NK-92 (cell line): ENCODE results near the gene NRXN3.

Experiments
- DNase-seq: peaks from one replicate; lab custom pipeline; 2025; ENCODE audit not compliant: unreplicated experiment; lab: John Stamatoyannopoulos, UW

NRXN3 gene

DNA sequence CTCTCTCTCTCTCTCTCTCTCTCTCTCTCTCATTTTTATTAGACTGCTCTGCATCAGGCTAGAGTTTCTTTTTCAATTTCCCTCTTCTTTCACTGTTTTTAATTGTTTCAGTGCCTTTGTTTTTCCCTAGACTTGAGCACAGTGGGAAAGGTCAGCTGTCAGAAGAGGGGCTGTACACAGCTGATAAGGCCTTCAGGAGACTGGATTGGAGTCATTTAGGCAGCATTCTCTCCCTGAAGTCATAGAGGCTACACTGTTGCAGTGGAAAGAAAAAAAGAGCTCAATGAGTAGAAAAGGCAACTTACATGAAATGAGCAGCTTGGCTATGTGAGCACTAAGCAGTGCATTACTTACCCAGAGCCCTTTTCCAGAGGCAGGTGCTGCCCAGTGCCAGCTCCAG lies 456.9 kb downstream of the NRXN3 start:
- no peak for DNase-seq

DNA sequence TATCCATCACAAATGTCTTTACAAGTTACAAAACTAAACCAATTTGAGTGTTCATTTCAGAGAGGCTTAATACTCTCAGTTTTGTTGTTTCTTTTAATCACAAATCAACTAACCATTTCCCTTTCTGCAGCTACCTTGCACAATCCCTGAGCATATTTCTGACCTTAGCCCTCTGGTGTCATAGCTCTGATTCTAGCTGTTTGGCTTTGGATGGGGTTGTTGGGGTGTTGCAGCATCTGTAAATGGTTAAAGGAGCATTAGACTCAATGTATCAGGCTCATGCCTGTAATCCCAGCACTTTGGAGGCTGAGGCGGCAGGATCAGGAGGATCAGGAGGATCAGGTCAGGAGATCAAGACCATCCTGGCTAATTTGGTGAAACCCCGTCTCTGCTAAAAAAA lies 461.4 kb downstream of the NRXN3 start:
- no peak for DNase-seq

DNA sequence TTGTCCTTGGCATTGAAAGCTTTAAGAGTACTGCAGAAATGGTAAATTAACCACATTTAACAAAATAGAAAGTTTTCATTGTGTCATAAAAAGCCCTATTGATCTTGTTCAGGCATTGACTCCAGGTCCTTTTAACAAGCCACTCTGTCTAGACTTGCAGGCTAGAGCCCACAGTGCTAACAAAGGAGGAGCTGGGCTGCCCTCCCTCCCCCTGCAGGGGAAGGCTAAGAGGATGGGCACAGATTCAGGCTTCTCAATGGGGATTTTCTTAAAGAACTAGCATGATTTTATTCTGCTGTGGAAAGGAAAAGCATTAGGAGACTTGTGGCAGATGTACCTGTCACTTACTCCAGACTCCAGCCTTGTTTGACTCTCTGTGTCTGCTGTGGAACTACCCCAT lies 463.6 kb downstream of the NRXN3 start:
- DNase-seq = no peak

DNA sequence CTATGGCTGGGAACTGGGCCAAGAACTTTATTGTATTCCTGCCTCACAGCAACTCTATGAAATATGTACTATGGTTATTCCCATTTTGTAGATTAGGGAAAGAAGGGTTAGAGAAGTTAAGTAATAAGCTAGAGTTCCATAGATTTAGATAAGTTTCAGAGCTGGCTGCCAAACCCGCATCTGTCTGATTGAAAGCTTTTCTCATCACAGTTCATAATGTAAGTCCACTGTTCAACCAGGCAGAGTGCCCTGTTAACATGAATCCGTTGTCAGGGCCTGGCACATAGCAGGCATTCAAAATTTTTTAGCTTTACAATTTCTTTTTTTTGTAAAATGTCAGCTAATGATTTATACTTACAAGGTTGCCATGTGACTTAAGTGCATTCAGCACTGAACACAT lies 467.3 kb downstream of the NRXN3 start:
- DNase-seq = no peak

DNA sequence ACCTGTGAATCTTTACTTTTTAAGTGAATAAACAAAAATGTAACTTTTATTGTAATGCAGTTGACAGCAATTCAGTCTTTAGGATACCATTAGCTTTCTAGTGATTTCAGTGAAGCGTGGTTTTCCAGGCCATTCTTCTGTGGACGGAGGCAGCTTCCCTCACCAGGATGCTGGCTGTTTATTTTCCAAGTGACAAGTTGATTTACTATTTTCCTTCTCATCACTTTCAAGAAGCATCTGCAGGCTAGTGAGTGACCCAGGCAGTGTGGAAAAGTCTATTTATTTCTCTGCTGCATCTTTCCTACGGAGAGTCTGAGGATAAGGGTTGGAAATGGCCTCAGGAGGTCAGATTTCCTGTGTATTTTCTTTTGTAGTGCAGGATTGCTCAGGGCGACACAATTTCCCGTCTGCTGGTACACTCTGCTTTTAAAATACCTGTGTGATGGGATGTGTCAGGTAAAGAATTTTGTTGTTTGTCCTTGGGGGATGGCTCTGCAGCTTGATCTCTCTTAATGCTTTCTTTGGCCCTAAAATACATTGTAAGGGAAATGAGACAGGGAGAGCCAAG lies 467.8 kb downstream of the NRXN3 start:
- DNase-seq = no peak

DNA sequence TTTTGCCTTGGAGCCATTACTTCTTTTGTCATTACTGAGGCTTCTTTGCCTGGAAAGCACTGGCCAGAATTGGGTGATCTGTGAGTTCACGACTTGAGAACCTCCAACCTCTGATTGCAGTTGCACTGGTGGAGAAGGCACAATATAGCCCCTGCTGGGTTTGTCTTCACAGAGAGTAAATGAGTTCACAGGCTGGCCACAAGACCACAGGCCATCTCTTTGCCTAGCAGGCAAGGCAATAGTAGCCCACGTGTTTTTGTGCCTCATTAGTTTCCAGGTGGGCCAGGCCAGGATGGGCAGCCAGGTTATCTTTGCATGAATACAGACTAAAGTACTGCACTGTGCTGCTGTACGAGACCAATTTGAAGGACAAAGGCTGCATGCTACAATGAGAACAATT lies 468.8 kb downstream of the NRXN3 start:
- DNase-seq = no peak

DNA sequence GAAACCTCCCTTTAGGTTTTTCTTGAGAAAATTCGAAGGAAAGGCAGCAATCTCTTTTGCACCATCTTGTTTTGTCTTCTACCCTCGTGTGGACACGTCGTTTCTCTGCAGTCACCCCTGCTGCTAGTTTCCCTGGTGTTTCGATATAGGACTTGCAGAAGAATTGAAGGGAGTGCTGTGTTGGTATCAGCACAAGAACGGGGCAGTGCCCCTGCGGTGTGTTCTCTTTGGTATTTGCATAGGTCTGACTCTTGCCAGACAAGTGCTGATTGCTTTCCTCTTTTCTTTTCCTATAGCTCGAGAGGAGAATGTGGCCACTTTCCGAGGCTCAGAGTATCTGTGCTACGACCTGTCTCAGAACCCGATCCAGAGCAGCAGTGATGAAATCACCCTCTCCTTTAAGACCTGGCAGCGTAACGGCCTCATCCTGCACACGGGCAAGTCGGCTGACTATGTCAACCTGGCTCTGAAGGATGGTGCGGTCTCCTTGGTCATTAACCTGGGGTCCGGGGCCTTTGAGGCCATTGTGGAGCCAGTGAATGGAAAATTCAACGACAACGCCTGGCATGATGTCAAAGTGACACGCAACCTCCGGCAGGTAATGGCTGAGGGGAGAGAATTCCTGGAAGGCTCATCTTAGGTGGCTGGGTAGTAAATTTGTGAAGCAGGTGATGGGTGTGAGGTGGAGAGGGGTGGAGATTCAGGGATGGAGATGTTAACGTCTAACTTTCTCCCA lies 474.8 kb downstream of the NRXN3 start:
- DNase-seq = no peak

DNA sequence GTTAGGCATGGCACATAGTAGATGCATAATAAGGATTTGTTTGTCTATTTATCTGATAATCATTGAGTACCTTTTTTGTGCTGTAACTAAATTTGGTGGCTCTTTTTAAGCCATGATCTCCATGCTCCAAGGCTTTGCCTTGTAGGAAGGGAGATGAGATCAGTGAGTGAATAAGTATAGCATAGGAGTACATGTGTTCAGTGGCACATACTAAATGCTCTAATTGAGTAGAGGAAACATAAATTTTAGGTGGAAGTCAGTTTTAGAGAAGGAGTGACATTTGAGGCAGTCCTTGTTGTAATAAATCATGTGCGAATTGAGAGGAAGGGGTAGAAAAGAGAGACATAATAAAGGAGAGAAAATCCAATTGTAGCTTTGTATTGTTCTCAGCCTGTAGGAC lies 482.6 kb downstream of the NRXN3 start:
- DNase-seq = no peak

DNA sequence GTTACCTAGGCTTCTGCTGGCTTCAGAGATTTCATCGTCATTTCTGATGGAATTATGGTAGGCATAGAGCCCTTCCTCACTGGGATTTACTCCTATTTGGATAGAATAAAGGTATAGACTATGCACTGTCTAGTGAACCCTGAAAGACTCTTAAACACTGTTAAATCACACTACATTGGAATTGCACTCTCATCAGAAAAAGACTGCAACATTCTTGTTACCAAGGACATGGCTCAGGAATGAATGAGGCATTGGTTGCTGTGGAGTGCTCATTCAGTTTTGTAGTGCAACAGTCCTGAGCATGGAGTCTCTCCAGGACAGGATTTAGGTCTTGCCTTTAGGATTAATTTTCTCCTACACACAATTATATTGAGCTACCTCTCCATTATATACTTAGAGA lies 483.0 kb downstream of the NRXN3 start:
- no peak for DNase-seq

DNA sequence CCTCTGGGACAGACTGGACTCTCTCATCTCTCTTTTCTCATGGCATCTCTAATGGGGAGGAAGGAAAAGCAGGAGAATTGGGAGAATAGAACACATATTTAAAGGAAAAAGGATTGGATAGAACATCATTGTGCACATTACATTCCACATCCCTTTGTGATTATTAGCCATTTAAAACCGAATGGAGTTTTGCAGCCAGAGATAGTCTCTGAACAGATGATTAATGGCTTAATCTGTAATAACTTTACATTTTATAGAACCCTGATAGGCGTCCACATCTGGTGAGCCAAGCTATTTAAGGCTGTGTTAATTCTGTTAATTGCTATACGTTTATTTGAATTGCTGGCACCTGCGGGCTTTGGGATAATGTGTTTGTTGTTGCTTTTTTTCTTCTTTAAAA lies 487.3 kb downstream of the NRXN3 start:
- no peak for DNase-seq

DNA sequence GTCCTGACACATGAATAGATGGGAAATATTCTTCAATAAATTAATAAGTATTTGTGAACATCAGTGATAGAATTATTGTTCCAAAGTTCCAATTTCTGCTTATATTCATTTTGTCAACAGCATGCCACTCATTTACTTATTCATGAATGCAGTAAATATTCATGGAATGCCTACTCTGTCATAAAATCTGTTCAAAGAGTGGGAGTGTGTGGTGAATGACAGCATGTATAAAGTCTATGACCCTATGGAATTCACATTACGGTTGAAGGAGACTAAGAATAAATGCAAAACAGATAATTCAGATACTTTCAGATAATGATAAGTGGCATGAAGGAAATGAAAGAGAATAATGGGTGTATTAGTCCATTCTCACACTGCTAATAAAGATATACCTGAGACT lies 494.7 kb downstream of the NRXN3 start:
- no peak for DNase-seq

DNA sequence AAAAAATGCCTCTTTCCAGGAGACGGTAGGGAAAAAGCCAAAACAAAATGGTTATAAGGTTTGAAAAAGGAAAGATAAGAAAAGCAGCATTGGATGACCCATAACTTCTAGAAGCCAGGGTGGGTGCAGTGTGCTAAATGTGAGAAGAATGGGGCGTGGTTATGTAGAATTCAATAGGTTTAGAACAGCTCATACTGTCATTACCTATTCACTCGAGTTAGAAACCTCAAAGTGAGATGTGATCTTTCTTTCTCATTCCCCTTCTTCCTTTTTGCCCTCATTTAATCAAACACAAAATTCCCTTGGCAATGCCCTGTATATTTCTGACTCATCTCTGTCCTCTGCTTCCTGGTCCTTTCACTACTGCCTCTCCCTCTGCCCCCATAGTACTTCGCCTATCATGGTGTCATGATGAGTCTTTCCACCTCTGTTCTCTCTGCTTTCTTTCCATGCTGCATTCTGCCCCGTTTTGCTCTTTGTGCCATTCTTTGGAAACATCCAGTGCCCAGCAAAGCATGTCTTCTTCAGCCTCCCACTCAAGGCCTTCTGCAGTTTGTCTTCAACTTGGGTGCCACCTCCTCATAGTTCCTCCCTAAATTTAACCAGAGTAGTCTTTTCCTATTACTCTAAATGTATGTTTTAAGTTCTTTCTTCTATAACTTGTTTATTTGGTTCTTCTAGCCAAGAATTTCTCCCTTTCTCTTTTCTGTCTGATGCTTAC lies 496.3 kb downstream of the NRXN3 start:
- no peak for DNase-seq

DNA sequence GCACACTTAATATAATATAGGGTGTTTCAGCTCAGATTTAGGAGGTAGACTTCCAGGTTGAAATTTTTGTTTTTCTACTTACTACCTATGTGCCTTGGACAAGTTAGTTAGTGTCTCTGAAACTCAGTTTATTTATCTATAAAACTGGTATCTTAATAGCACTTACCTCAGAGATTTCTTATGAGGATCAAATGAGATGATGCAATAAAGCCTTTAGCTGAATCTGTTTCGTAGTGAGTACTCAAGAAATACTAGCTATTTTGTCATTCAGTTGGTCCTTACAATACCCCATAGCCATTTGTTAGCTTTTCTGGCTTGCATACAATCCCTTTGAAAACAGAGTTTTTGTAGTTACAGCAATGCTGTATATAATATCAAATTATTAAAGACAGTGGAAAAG lies 497.0 kb downstream of the NRXN3 start:
- no peak for DNase-seq

DNA sequence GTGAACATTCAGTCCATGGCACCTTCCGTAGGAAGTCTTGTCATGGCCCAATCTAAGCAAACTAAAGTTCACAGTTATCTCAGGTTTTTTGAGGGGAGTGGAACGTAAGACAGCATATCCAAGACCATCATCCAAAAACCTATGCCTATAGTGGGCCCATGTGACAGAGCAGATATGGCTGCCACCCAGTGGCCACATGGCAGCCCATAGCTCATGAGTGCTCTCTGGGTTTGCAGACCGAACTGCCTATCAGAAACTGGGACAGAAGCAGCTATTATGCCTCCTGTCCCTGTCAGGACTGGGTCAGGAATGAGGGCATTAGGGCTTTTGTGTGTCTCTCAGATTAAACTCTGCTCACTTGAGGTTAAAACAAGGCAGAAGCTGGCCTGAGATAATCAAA lies 503.7 kb downstream of the NRXN3 start:
- no peak for DNase-seq

DNA sequence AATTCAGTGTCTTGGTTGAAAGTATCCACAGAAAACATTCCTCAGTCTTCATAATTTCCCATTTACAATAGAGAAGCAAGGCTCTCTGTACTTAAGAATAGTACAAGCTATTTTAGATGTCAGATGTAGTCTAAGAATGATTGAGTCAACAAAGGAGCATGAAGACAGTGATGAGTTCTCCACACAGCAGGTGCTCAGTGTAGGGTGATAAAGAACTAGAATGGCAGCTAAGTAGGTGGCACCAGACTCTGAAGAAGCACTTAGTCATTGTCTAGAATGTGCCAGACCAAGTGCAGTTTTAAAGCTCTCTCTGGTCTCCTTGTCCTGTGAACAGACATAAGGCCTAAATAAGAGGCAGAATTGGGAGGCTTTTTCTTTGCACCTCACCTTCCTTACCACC lies 504.6 kb downstream of the NRXN3 start:
- no peak for DNase-seq

DNA sequence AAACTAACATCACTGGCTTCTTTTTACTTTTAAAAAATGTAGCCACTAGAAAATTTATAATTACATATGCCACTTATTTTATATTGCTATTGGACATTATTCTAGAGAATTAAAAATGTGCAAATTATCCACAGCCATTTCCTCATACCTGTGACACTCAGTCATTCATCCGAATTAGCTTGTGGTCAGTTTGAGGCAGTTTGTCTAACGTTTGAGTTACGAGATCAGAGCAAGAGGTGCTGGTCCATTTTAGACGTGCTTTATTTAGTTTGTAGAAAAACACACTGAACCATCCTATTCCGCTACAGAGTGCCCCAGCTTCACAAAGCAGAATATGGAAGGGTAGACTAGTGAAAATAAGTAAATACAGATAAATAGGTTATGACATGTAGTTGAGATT lies 513.0 kb downstream of the NRXN3 start:
- DNase-seq = no peak

DNA sequence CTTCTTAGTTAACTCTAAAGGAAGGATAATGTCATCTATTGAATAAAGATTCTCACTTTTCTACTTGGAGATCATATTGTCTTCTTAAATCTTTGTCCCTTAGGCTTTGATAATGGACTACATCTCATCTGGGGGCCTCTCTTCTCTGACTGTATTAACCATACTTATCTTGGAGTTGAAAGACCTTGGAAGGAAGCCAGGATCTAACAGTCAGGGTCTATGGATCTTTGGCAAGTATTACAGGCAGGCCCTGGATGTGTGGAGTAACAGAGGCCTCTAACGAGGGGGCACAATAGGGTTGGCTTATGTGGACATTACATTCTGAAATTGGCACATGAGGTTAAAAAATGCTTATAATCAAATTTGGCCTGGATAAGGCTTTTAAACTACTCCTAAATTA lies 513.8 kb downstream of the NRXN3 start:
- no peak for DNase-seq

DNA sequence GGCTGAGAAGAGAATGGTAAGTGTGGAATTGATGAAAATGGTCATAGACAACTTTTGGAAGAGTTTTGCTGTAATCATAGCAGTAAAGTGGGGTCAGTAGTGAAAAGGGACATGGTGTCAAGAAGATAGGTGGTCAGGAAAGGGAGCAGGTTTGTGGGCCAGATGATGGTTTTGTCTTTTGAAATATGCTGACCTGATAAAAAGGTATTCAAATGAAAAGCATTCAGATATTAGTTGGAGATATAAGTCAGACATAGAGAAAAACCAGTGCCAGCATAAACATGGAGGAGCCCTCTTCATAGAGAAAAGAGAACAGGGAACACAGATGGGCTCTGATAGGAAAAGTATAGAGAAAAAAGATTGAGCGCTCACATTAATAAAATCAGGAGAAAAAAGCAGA lies 518.3 kb downstream of the NRXN3 start:
- DNase-seq = no peak

DNA sequence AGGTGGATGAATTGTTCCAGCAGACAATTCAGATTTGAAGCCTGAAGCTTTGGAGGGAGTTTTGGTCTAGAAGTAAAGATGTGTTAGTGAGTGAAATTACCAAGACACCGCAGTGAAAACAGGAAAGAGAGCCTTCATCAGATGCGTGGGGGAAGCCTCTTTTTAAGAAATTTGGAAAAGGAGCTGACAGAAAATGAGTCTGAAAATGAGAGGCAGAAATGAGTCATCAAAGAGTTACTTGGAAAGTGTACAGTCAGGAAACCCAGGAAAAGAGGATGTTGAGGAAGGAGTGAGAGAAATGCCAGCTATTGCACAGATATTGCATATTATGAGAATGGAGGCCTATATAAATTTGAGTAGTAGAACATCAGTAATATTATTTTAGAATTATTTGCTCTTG lies 520.7 kb downstream of the NRXN3 start:
- DNase-seq = no peak

DNA sequence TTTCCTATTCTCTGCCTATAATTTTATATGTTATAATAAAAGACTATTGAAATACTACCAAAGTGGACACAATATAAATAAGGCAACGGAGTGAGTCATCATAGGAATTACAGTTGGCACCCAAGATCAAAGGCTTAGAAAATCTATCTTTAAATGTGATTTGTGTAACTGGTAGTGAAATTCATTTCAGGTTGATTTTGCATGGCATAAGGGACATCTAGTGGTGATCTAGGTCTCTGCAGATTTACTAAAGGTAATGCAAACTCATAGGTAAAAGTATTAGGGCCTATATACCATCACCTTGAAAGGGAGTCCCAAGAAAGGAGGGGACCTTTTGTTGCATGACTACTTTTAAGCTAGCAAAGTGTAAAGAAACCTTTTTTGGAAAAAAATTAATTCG lies 527.2 kb downstream of the NRXN3 start:
- DNase-seq = no peak

DNA sequence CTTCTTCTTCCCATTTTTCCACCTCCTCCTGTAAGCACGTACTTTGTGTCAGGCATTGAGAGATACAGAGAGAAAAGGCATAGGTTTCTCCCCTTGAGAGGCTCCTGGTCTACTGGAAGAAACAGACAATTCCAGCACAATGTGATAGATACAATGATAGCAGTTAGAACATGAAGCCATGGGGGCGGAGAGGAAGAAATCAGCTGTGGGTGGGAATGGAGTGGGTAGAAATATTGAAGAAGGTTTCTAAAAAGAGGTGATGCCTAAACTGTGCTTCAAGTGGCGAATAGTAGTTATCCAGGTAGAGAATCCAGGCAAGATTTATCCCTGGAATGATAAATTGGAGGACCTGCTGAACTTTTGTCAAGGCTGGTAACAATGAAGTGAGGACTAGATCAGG lies 528.8 kb downstream of the NRXN3 start:
- DNase-seq = no peak

DNA sequence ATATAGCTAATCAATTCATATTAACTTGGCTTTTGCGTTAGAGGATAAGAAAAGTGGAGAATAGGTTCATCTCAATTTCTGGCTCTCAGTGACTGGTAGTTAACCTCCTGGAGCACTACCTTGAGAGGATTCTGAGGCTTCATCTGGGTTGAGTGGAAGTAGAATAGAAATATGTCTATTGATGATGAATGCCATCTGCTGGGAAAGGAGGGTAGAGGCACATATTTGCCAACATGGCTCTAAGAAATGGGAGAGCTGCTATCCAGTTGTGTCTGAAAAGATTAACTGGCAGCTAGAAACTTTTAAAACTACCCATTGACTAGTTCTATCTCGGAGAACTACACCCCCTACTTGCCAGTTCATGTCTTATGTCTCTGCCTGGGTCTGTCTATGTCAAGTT lies 530.1 kb downstream of the NRXN3 start:
- DNase-seq = no peak

DNA sequence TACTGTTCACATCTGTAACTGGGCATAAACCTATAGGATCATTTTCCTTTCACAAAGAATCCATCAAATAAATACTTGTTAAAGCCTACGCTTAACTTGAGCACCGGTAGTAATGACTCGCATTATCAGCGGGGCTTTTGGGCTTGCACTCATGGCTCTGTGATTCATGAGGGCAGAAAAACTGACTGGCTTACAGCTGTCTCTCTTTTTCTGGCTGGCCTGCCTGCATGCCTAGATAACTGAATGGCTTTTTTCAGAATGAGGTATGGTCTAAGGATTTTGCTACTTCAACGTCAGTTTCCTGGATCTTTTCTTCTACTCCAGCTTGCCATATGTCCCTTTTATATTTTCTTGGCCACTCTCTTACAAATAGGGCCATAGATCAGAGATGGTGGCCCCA lies 531.1 kb downstream of the NRXN3 start:
- DNase-seq = no peak
